GM12865 (cell line): Measurements from ENCODE around the gene CHCHD6.

Source experiments
- DNase-seq: peaks from one replicate; pipeline ENCODE4 v3.0.0; 2010; ENCODE audit warnings: low read depth
- H3K4me3 ChIP-seq: 2 replicates; pipeline ENCODE4 v1.5.1; 2011; ENCODE audit warnings: mild to moderate bottlenecking, low read depth, low read length, control low read depth
- CTCF ChIP-seq: IDR thresholded peaks from 2 replicates; pipeline ENCODE4 v1.5.1; 2011; ENCODE audit warnings: low read length, control low read depth, low read depth, inconsistent platforms; ENCODE audit not compliant: insufficient read depth; ENCODE audit errors: missing control alignments

CHCHD6 gene

GRCh38 chr3:126928921-126929474 is 225.0 kb downstream of the CHCHD6 start:
- H3K4me3 ChIP-seq = no peak overlapping the region
- no peak for TF ChIP-seq CTCF
- no peak for DNase-seq

GRCh38 chr3:126930936-126931600 is 227.0 kb downstream of the CHCHD6 start:
- DNase-seq = no peak
- TF ChIP-seq CTCF = no peak

GRCh38 chr3:126931806-126932187 is 227.8 kb downstream of the CHCHD6 start:
- no peak for TF ChIP-seq CTCF
- H3K4me3 ChIP-seq = no peak overlapping the region
- no peak for DNase-seq

More at GRCh38 chr3:126930936-126931600, 227.0 kb downstream of the CHCHD6 start:
- H3K4me3 ChIP-seq = no peak overlapping the region

GRCh38 chr3:126932188-126932931 is 228.3 kb downstream of the CHCHD6 start:
- H3K4me3 ChIP-seq = no peak overlapping the region
- no peak for DNase-seq
- TF ChIP-seq CTCF = no peak

- no peak for TF ChIP-seq CTCF
- no peak for DNase-seq
- no peak overlapping the region for H3K4me3 ChIP-seq
Observed at GRCh38 chr3:126934031-126934531, 230.0 kb downstream of the CHCHD6 start.

GRCh38 chr3:126934991-126935390 is 231.0 kb downstream of the CHCHD6 start:
- DNase-seq = no peak
- no peak for TF ChIP-seq CTCF
- no peak overlapping the region for H3K4me3 ChIP-seq
